ENCODE measurements around the gene C19orf18.

- TF ChIP-seq, protein P1, sequence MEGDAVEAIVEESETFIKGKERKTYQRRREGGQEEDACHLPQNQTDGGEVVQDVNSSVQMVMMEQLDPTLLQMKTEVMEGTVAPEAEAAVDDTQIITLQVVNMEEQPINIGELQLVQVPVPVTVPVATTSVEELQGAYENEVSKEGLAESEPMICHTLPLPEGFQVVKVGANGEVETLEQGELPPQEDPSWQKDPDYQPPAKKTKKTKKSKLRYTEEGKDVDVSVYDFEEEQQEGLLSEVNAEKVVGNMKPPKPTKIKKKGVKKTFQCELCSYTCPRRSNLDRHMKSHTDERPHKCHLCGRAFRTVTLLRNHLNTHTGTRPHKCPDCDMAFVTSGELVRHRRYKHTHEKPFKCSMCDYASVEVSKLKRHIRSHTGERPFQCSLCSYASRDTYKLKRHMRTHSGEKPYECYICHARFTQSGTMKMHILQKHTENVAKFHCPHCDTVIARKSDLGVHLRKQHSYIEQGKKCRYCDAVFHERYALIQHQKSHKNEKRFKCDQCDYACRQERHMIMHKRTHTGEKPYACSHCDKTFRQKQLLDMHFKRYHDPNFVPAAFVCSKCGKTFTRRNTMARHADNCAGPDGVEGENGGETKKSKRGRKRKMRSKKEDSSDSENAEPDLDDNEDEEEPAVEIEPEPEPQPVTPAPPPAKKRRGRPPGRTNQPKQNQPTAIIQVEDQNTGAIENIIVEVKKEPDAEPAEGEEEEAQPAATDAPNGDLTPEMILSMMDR (IDR thresholded peaks at IDR 0.05; ENCODE audit: insufficient read depth, low read length): no peak
- TF ChIP-seq, protein P2, sequence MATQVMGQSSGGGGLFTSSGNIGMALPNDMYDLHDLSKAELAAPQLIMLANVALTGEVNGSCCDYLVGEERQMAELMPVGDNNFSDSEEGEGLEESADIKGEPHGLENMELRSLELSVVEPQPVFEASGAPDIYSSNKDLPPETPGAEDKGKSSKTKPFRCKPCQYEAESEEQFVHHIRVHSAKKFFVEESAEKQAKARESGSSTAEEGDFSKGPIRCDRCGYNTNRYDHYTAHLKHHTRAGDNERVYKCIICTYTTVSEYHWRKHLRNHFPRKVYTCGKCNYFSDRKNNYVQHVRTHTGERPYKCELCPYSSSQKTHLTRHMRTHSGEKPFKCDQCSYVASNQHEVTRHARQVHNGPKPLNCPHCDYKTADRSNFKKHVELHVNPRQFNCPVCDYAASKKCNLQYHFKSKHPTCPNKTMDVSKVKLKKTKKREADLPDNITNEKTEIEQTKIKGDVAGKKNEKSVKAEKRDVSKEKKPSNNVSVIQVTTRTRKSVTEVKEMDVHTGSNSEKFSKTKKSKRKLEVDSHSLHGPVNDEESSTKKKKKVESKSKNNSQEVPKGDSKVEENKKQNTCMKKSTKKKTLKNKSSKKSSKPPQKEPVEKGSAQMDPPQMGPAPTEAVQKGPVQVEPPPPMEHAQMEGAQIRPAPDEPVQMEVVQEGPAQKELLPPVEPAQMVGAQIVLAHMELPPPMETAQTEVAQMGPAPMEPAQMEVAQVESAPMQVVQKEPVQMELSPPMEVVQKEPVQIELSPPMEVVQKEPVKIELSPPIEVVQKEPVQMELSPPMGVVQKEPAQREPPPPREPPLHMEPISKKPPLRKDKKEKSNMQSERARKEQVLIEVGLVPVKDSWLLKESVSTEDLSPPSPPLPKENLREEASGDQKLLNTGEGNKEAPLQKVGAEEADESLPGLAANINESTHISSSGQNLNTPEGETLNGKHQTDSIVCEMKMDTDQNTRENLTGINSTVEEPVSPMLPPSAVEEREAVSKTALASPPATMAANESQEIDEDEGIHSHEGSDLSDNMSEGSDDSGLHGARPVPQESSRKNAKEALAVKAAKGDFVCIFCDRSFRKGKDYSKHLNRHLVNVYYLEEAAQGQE (IDR thresholded peaks at IDR 0.05; ENCODE audit: insufficient replicate concordance, low read depth): no peak
- no peak for TF ChIP-seq POLR2AphosphoS5 (IDR thresholded peaks at IDR 0.05; ENCODE audit: low read depth)
- no peak for TF ChIP-seq SPI1 (IDR thresholded peaks at IDR 0.05; ENCODE audit: borderline replicate concordance, low read depth)
- no peak for TF ChIP-seq GABPA (IDR thresholded peaks at IDR 0.05; ENCODE audit: low read depth)
Observed at GRCh38 chr19:58020129-58020528, 45.8 kb upstream of the C19orf18 start.

Measured in HL-60 (cell line).